SHP77 treated with DMSO at 0.1 percent for 48 hours (cell line): ENCODE results near the gene LYRM9.
A peak's percentile ranks its signal among the peaks of the same experiment; 100 is the strongest.
"Not testable (repeated sequence)": the region's sequence is repeated elsewhere in the genome, so short reads cannot be mapped to it uniquely, and the experiment has no call there.

Experiments used
- DNase-seq: peaks from one replicate; lab custom pipeline; 2025; lab: John Stamatoyannopoulos, UW

LYRM9 gene

GRCh38 chr17:27892866-27893769, at the start of gene LYRM9:
Gene LYRM9 (minus strand): TSS chr17:27893365. CDS start chr17:27882694, 10,671 bp downstream.
- peak; percentile 57 for DNase-seq

- no peak for DNase-seq
These were observed 47.6 kb upstream of the LYRM9 start for GRCh38 chr17:27940503-27941428.

GRCh38 chr17:27939474-27940465, 46.6 kb upstream of the LYRM9 start:
- DNase-seq, result no peak

GRCh38 chr17:27938864-27939263, 45.7 kb upstream of the LYRM9 start:
- no peak for DNase-seq

GRCh38 chr17:27938241-27938640, 45.1 kb upstream of the LYRM9 start:
- DNase-seq, result no peak

- no peak for DNase-seq
These were observed 43.9 kb upstream of the LYRM9 start for GRCh38 chr17:27937025-27937546.

GRCh38 chr17:27930000-27930399, 36.8 kb upstream of the LYRM9 start:
- DNase-seq, result no peak

- DNase-seq, result no peak
These were observed 35.4 kb upstream of the LYRM9 start for GRCh38 chr17:27928587-27928986.

GRCh38 chr17:27927781-27928180, 34.6 kb upstream of the LYRM9 start:
- no peak for DNase-seq

GRCh38 chr17:27921599-27921998, 28.4 kb upstream of the LYRM9 start:
- DNase-seq, result no peak

GRCh38 chr17:27921077-27921476, 27.9 kb upstream of the LYRM9 start:
- DNase-seq, result no peak

- DNase-seq, result no peak
These were observed 27.4 kb upstream of the LYRM9 start for GRCh38 chr17:27920569-27920968.

- no peak for DNase-seq
These were observed 25.9 kb upstream of the LYRM9 start for GRCh38 chr17:27919079-27919478.

GRCh38 chr17:27918498-27918897, 25.3 kb upstream of the LYRM9 start:
- DNase-seq, result no peak

GRCh38 chr17:27917000-27917399, 23.8 kb upstream of the LYRM9 start:
- no peak for DNase-seq

- no peak for DNase-seq
These were observed 22.5 kb upstream of the LYRM9 start for GRCh38 chr17:27915709-27916108.

GRCh38 chr17:27914382-27914781, 21.2 kb upstream of the LYRM9 start:
- no peak for DNase-seq

- no peak for DNase-seq
These were observed 19.8 kb upstream of the LYRM9 start for GRCh38 chr17:27912964-27913363.

- not testable (repeated sequence) for DNase-seq
These were observed 19.1 kb upstream of the LYRM9 start for GRCh38 chr17:27912299-27912698.

GRCh38 chr17:27907976-27908558, 14.9 kb upstream of the LYRM9 start:
- no peak for DNase-seq

GRCh38 chr17:27906623-27907022, 13.5 kb upstream of the LYRM9 start:
- DNase-seq, result no peak
